ENCODE results near the gene ABI3BP. TPM values are rescaled to one million over a fixed set of nuclear protein-coding genes. Genes with fewer than 3 reads are reported as not detected.
A peak's percentile ranks its signal among the peaks of the same experiment; 100 is the strongest.

ABI3BP gene
- total and polyA plus RNA-seq, 9 donors = 176 to 605 (median 300) TPM

- H3K4me1 ChIP-seq (ENCODE audit: control insufficient read depth, insufficient read depth, low read length) = no peaks in the 10 kb centered on the region
- DNase-seq = no peak
- no peaks in the 10 kb centered on the region for H3K9me3 ChIP-seq (replicated peaks; ENCODE audit: control insufficient read depth, low read depth, low read length)
Measured at GRCh38 chr3:100830931-100831330, 162.3 kb downstream of the ABI3BP start.

GRCh38 chr3:100825574-100825973, 167.6 kb downstream of the ABI3BP start:
- Histone ChIP-seq H3K27me3 (ENCODE audit: control insufficient read depth, insufficient read depth, low read length) (no peaks in the 10 kb centered on the region), H3K27ac (ENCODE audit: low read length) (no peak overlapping the region), H3K9me3 (replicated peaks; ENCODE audit: control insufficient read depth, low read depth, low read length) (no peaks in the 10 kb centered on the region), H3K4me1 (ENCODE audit: control insufficient read depth, insufficient read depth, low read length) (no peaks in the 10 kb centered on the region), H3K4me3 (ENCODE audit: low read length) (no peak overlapping the region), H3K36me3 (ENCODE audit: control insufficient read depth, insufficient read depth, low read length) (peaks cover 7% of the 10 kb centered on the region)
- no CpG with 5 or more reads among the region's 3 CpGs for WGBS (ENCODE audit: insufficient coverage)
- DNase-seq = no peak

More at GRCh38 chr3:100830931-100831330, 162.3 kb downstream of the ABI3BP start:
- H3K36me3 ChIP-seq (ENCODE audit: control insufficient read depth, insufficient read depth, low read length) = peaks cover 6% of the 10 kb centered on the region
- H3K27ac ChIP-seq (ENCODE audit: low read length) = no peak overlapping the region
- no peaks in the 10 kb centered on the region for H3K27me3 ChIP-seq (ENCODE audit: control insufficient read depth, insufficient read depth, low read length)
- H3K4me3 ChIP-seq (ENCODE audit: low read length) = no peak overlapping the region

GRCh38 chr3:100815583-100815982, 177.6 kb downstream of the ABI3BP start:
- DNase-seq = no peak
- H3K4me3 ChIP-seq (ENCODE audit: low read length) = no peak overlapping the region
- peaks cover 2% of the 10 kb centered on the region for H3K36me3 ChIP-seq (ENCODE audit: control insufficient read depth, insufficient read depth, low read length)
- H3K27ac ChIP-seq (ENCODE audit: low read length) = no peak overlapping the region
- no peaks in the 10 kb centered on the region for H3K9me3 ChIP-seq (replicated peaks; ENCODE audit: control insufficient read depth, low read depth, low read length)
- WGBS (ENCODE audit: insufficient coverage) = 71% methylated on average over 3 of the region's 3 CpGs
- H3K27me3 ChIP-seq (ENCODE audit: control insufficient read depth, insufficient read depth, low read length) = no peaks in the 10 kb centered on the region
- H3K4me1 ChIP-seq (ENCODE audit: control insufficient read depth, insufficient read depth, low read length) = no peaks in the 10 kb centered on the region

- no peaks in the 10 kb centered on the region for H3K9me3 ChIP-seq (replicated peaks; ENCODE audit: control insufficient read depth, low read depth, low read length)
- no peaks in the 10 kb centered on the region for H3K4me1 ChIP-seq (ENCODE audit: control insufficient read depth, insufficient read depth, low read length)
- no CpG with 5 or more reads among the region's 2 CpGs for WGBS (ENCODE audit: insufficient coverage)
- peaks cover 2% of the 10 kb centered on the region for H3K36me3 ChIP-seq (ENCODE audit: control insufficient read depth, insufficient read depth, low read length)
- no peak overlapping the region for H3K4me3 ChIP-seq (ENCODE audit: low read length)
- H3K27ac ChIP-seq (ENCODE audit: low read length) = no peak overlapping the region
- no peaks in the 10 kb centered on the region for H3K27me3 ChIP-seq (ENCODE audit: control insufficient read depth, insufficient read depth, low read length)
- no peak for DNase-seq
Measured at GRCh38 chr3:100813828-100814227, 179.4 kb downstream of the ABI3BP start.

GRCh38 chr3:100811779-100812507, 181.3 kb downstream of the ABI3BP start:
- Histone ChIP-seq H3K27me3 (ENCODE audit: control insufficient read depth, insufficient read depth, low read length) (no peaks in the 10 kb centered on the region), H3K4me3 (ENCODE audit: low read length) (no peak overlapping the region), H3K9me3 (replicated peaks; ENCODE audit: control insufficient read depth, low read depth, low read length) (no peaks in the 10 kb centered on the region), H3K4me1 (ENCODE audit: control insufficient read depth, insufficient read depth, low read length) (no peaks in the 10 kb centered on the region), H3K27ac (ENCODE audit: low read length) (no peak overlapping the region), H3K36me3 (ENCODE audit: control insufficient read depth, insufficient read depth, low read length) (peaks cover 2% of the 10 kb centered on the region)
- no peak for DNase-seq
- WGBS (ENCODE audit: insufficient coverage) = no CpG with 5 or more reads among the region's 6 CpGs

- DNase-seq = no peak
- no CpG with 5 or more reads among the region's 1 CpG for WGBS (ENCODE audit: insufficient coverage)
- Histone ChIP-seq H3K27ac (ENCODE audit: low read length) (no peak overlapping the region), H3K9me3 (replicated peaks; ENCODE audit: control insufficient read depth, low read depth, low read length) (no peaks in the 10 kb centered on the region), H3K4me3 (ENCODE audit: low read length) (no peak overlapping the region), H3K36me3 (ENCODE audit: control insufficient read depth, insufficient read depth, low read length) (peaks cover 2% of the 10 kb centered on the region), H3K4me1 (ENCODE audit: control insufficient read depth, insufficient read depth, low read length) (no peaks in the 10 kb centered on the region), H3K27me3 (ENCODE audit: control insufficient read depth, insufficient read depth, low read length) (no peaks in the 10 kb centered on the region)
Measured at GRCh38 chr3:100810671-100811070, 182.6 kb downstream of the ABI3BP start.

GRCh38 chr3:100804631-100805030, 188.6 kb downstream of the ABI3BP start:
- Histone ChIP-seq H3K4me3 (ENCODE audit: low read length) (no peak overlapping the region), H3K36me3 (ENCODE audit: control insufficient read depth, insufficient read depth, low read length) (peaks cover 2% of the 10 kb centered on the region), H3K4me1 (ENCODE audit: control insufficient read depth, insufficient read depth, low read length) (no peaks in the 10 kb centered on the region), H3K9me3 (replicated peaks; ENCODE audit: control insufficient read depth, low read depth, low read length) (no peaks in the 10 kb centered on the region), H3K27me3 (ENCODE audit: control insufficient read depth, insufficient read depth, low read length) (no peaks in the 10 kb centered on the region), H3K27ac (ENCODE audit: low read length) (no peak overlapping the region)
- WGBS (ENCODE audit: insufficient coverage) = 0% methylated on average over 1 of the region's 2 CpGs
- no peak for DNase-seq

- no peak for DNase-seq
- H3K36me3 ChIP-seq (ENCODE audit: control insufficient read depth, insufficient read depth, low read length) = peaks cover 2% of the 10 kb centered on the region
- H3K27me3 ChIP-seq (ENCODE audit: control insufficient read depth, insufficient read depth, low read length) = no peaks in the 10 kb centered on the region
- H3K4me1 ChIP-seq (ENCODE audit: control insufficient read depth, insufficient read depth, low read length) = no peaks in the 10 kb centered on the region
- H3K27ac ChIP-seq (ENCODE audit: low read length) = no peak overlapping the region
- no peaks in the 10 kb centered on the region for H3K9me3 ChIP-seq (replicated peaks; ENCODE audit: control insufficient read depth, low read depth, low read length)
- no peak overlapping the region for H3K4me3 ChIP-seq (ENCODE audit: low read length)
Measured at GRCh38 chr3:100803711-100804110, 189.5 kb downstream of the ABI3BP start.

- Histone ChIP-seq H3K9me3 (replicated peaks; ENCODE audit: control insufficient read depth, low read depth, low read length) (no peaks in the 10 kb centered on the region), H3K36me3 (ENCODE audit: control insufficient read depth, insufficient read depth, low read length) (peaks cover 2% of the 10 kb centered on the region)
- WGBS (ENCODE audit: insufficient coverage) = no CpG with 5 or more reads among the region's 2 CpGs
Measured at GRCh38 chr3:100802126-100802525, 191.1 kb downstream of the ABI3BP start.

GRCh38 chr3:100798012-100798411, 195.2 kb downstream of the ABI3BP start:
- WGBS (ENCODE audit: insufficient coverage) = no CpG with 5 or more reads among the region's 1 CpG
- Histone ChIP-seq H3K36me3 (ENCODE audit: control insufficient read depth, insufficient read depth, low read length) (peaks cover 5% of the 10 kb centered on the region), H3K27me3 (ENCODE audit: control insufficient read depth, insufficient read depth, low read length) (no peaks in the 10 kb centered on the region), H3K27ac (ENCODE audit: low read length) (peak overlapping the region; percentile 38), H3K9me3 (replicated peaks; ENCODE audit: control insufficient read depth, low read depth, low read length) (no peaks in the 10 kb centered on the region), H3K4me1 (ENCODE audit: control insufficient read depth, insufficient read depth, low read length) (no peaks in the 10 kb centered on the region), H3K4me3 (ENCODE audit: low read length) (no peak overlapping the region)
- peak; percentile 92 for DNase-seq

More at GRCh38 chr3:100802126-100802525, 191.1 kb downstream of the ABI3BP start:
- H3K27ac ChIP-seq (ENCODE audit: low read length) = no peak overlapping the region
- no peaks in the 10 kb centered on the region for H3K27me3 ChIP-seq (ENCODE audit: control insufficient read depth, insufficient read depth, low read length)
- H3K4me1 ChIP-seq (ENCODE audit: control insufficient read depth, insufficient read depth, low read length) = no peaks in the 10 kb centered on the region
- H3K4me3 ChIP-seq (ENCODE audit: low read length) = no peak overlapping the region
- no peak for DNase-seq

GRCh38 chr3:100796556-100796955, 196.7 kb downstream of the ABI3BP start:
- 37% methylated on average over 2 of the region's 2 CpGs for WGBS (ENCODE audit: insufficient coverage)
- H3K4me1 ChIP-seq (ENCODE audit: control insufficient read depth, insufficient read depth, low read length) = no peaks in the 10 kb centered on the region
- no peak for DNase-seq
- H3K4me3 ChIP-seq (ENCODE audit: low read length) = no peak overlapping the region
- H3K36me3 ChIP-seq (ENCODE audit: control insufficient read depth, insufficient read depth, low read length) = peaks cover 3% of the 10 kb centered on the region
- no peaks in the 10 kb centered on the region for H3K27me3 ChIP-seq (ENCODE audit: control insufficient read depth, insufficient read depth, low read length)
- H3K9me3 ChIP-seq (replicated peaks; ENCODE audit: control insufficient read depth, low read depth, low read length) = no peaks in the 10 kb centered on the region
- H3K27ac ChIP-seq (ENCODE audit: low read length) = no peak overlapping the region
